Nephron (organoid): ENCODE results near the gene FUZ.
A peak's percentile ranks its signal among the peaks of the same experiment; 100 is the strongest.

Source experiments
- H3K27ac Mint-ChIP-seq, 3 experiments: 2 replicates each; pipeline ENCODE4 v1.8.0; 2020; ENCODE audit warnings: mixed read lengths in 3 of 3, mild to moderate bottlenecking in 2 of 3, moderate library complexity in 1 of 3
- H3K27me3 Mint-ChIP-seq: 2 replicates; pipeline ENCODE4 v1.8.0; 2021; ENCODE audit warnings: low read depth, mild to moderate bottlenecking, moderate library complexity, mixed read lengths
- H3K36me3 Mint-ChIP-seq: 2 replicates; pipeline ENCODE4 v1.8.0; 2020; ENCODE audit warnings: low read depth, mixed read lengths
- H3K4me1 Mint-ChIP-seq: 2 replicates; pipeline ENCODE4 v1.8.0; 2020; ENCODE audit warnings: mixed read lengths
- H3K4me3 Mint-ChIP-seq, 3 experiments: 2 replicates each; pipeline ENCODE4 v1.8.0; 2020; ENCODE audit warnings: mild to moderate bottlenecking in 3 of 3, mixed read lengths in 3 of 3, moderate library complexity in 2 of 3
- H3K9me3 Mint-ChIP-seq: 2 replicates; pipeline ENCODE4 v1.8.0; 2020; ENCODE audit warnings: mixed read lengths
- CTCF ChIP-seq, 3 experiments: fragments of 200-600 bp; sonication (generic); IDR thresholded peaks; one replicate each; pipeline ENCODE4 v1.5.0; 2021; ENCODE audit warnings: antibody characterized with exemption in 3 of 3; ENCODE audit not compliant: unreplicated experiment in 3 of 3

FUZ gene

GRCh38 chr19:49791776-49792445, 21.2 kb downstream of the FUZ start:
- no peak for TF ChIP-seq CTCF (IDR thresholded peaks at IDR 0.05; ENCODE audit: unreplicated experiment in 3 of 3)
- peaks cover 49% of the 10 kb centered on the region for H3K36me3 Mint-ChIP-seq
- H3K9me3 Mint-ChIP-seq: no peaks in the 10 kb centered on the region
- H3K4me3 Mint-ChIP-seq: no peak overlapping the region
- H3K27ac Mint-ChIP-seq: no peak overlapping the region
- H3K4me1 Mint-ChIP-seq: peaks cover 11% of the 10 kb centered on the region
- no peaks in the 10 kb centered on the region for H3K27me3 Mint-ChIP-seq

GRCh38 chr19:49790866-49791265, 22.2 kb downstream of the FUZ start:
- TF ChIP-seq CTCF (IDR thresholded peaks at IDR 0.05; ENCODE audit: unreplicated experiment in 3 of 3): no peak
- H3K27ac Mint-ChIP-seq: peak overlapping the region; percentile 13 to 81 (median 72)
- H3K4me3 Mint-ChIP-seq: no peak overlapping the region

GRCh38 chr19:49788857-49789256, 24.2 kb downstream of the FUZ start:
- H3K36me3 Mint-ChIP-seq: peaks cover 50% of the 10 kb centered on the region
- no peak overlapping the region for H3K27ac Mint-ChIP-seq
- H3K4me3 Mint-ChIP-seq: no peak overlapping the region
- H3K4me1 Mint-ChIP-seq: peaks cover 18% of the 10 kb centered on the region
- no peaks in the 10 kb centered on the region for H3K27me3 Mint-ChIP-seq
- TF ChIP-seq CTCF (IDR thresholded peaks at IDR 0.05; ENCODE audit: unreplicated experiment in 3 of 3): no peak
- no peaks in the 10 kb centered on the region for H3K9me3 Mint-ChIP-seq

More at GRCh38 chr19:49790866-49791265, 22.2 kb downstream of the FUZ start:
- H3K27me3 Mint-ChIP-seq: no peaks in the 10 kb centered on the region
- H3K36me3 Mint-ChIP-seq: peaks cover 51% of the 10 kb centered on the region
- no peaks in the 10 kb centered on the region for H3K9me3 Mint-ChIP-seq
- peaks cover 18% of the 10 kb centered on the region for H3K4me1 Mint-ChIP-seq

GRCh38 chr19:49787746-49788145, 25.3 kb downstream of the FUZ start:
- H3K27me3 Mint-ChIP-seq: no peaks in the 10 kb centered on the region
- H3K36me3 Mint-ChIP-seq: peaks cover 56% of the 10 kb centered on the region
- TF ChIP-seq CTCF (IDR thresholded peaks at IDR 0.05; ENCODE audit: unreplicated experiment in 3 of 3): no peak
- H3K27ac Mint-ChIP-seq: no peak overlapping the region
- H3K4me3 Mint-ChIP-seq: no peak overlapping the region
- peaks cover 18% of the 10 kb centered on the region for H3K4me1 Mint-ChIP-seq
- H3K9me3 Mint-ChIP-seq: no peaks in the 10 kb centered on the region

- no peak for TF ChIP-seq CTCF (IDR thresholded peaks at IDR 0.05; ENCODE audit: unreplicated experiment in 3 of 3)
- H3K36me3 Mint-ChIP-seq: peaks cover 60% of the 10 kb centered on the region
- H3K9me3 Mint-ChIP-seq: no peaks in the 10 kb centered on the region
- H3K27me3 Mint-ChIP-seq: no peaks in the 10 kb centered on the region
- peak overlapping the region; percentile 59 to 84 (median 83) for H3K27ac Mint-ChIP-seq
- H3K4me3 Mint-ChIP-seq: no peak overlapping the region
- peaks cover 18% of the 10 kb centered on the region for H3K4me1 Mint-ChIP-seq
Observed at GRCh38 chr19:49786376-49786820, 26.7 kb downstream of the FUZ start.

DNA sequence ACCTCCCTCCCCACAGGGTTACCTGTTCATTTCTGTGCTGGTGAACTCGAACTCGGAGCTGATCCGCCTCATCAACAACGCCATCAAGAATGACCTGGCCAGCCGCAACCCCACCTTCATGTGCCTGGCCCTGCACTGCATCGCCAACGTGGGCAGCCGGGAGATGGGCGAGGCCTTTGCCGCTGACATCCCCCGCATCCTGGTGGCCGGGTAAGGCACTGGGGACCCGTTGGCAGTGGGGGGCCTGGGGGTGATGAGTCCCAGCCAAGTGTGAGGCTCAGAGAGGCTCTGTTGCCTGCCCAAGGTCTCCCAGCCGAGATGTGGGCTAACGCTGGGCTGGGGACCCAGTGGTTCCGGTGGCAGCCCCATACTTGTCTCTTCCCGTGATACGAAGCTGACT, 30.6 kb downstream of the FUZ start:
- Mint-ChIP-seq H3K4me1 (peaks cover 7% of the 10 kb centered on the region), H3K27ac (no peak overlapping the region), H3K36me3 (peaks cover 41% of the 10 kb centered on the region), H3K27me3 (no peaks in the 10 kb centered on the region), H3K4me3 (no peak overlapping the region), H3K9me3 (no peaks in the 10 kb centered on the region)
- no peak for TF ChIP-seq CTCF (IDR thresholded peaks at IDR 0.05; ENCODE audit: unreplicated experiment in 3 of 3)
